H1 (cell line): ENCODE data around the gene BFSP2. TPM values are rescaled to one million over a fixed set of nuclear protein-coding genes. Genes with fewer than 3 reads are reported as not detected.

Experiments
- CTCF ChIA-PET: fragments of 300-600 bp; sonication (Branson Sonifier 250); formaldehyde crosslinking; loops from one replicate; lab custom pipeline; 2021; ENCODE audit not compliant: partially characterized antibody; lab: Charles Lee
- POLR2A ChIA-PET: fragments of 300-600 bp; sonication (Branson Sonifier 250); formaldehyde crosslinking; loops from one replicate; lab custom pipeline; 2021; ENCODE audit warnings: inconsistent platforms; ENCODE audit not compliant: partially characterized antibody; lab: Charles Lee
- DNase-seq, 2 experiments: peaks; one replicate each; pipeline versions ENCODE4 v3.0.0 to v3.0.0-alpha.2; 2010 to 2022; ENCODE audit warnings: low spot score in 2 of 2, low read depth in 1 of 2, mixed read lengths in 1 of 2
- FAIRE-seq: peaks from 2 replicates; lab custom pipeline; 2011; peaks lifted over from hg19 to GRCh38; lab: Jason Lieb, UNC
- H2AFZ ChIP-seq: 2 replicates; pipeline ENCODE4 v1.8.1; 2012; ENCODE audit warnings: low read length, inconsistent platforms
- H2AK5ac ChIP-seq: 2 replicates; pipeline ENCODE4 v1.6.1; 2013; ENCODE audit warnings: low read depth, low read length
- H2BK120ac ChIP-seq: replicated peaks from 2 replicates; pipeline ENCODE3; 2013; ENCODE audit warnings: low read depth, low read length, inconsistent platforms
- H2BK12ac ChIP-seq: 2 replicates; pipeline ENCODE4 v1.6.1; 2013; ENCODE audit warnings: low read depth, low read length
- H2BK15ac ChIP-seq: 2 replicates; pipeline ENCODE4 v1.6.1; 2013; ENCODE audit warnings: low read length
- H2BK20ac ChIP-seq: 2 replicates; pipeline ENCODE4 v1.6.1; 2013; ENCODE audit warnings: low read length
- H2BK5ac ChIP-seq: 2 replicates; pipeline ENCODE4 v1.6.1; 2013; ENCODE audit warnings: low read depth, low read length
- H3K14ac ChIP-seq: 2 replicates; pipeline ENCODE4 v1.6.1; 2013; ENCODE audit warnings: inconsistent platforms; ENCODE audit not compliant: insufficient read length
- H3K18ac ChIP-seq: 2 replicates; pipeline ENCODE4 v1.6.1; 2013; ENCODE audit warnings: low read length; ENCODE audit errors: extremely low read depth
- H3K23ac ChIP-seq: 2 replicates; pipeline ENCODE4 v1.6.1; 2013; ENCODE audit warnings: inconsistent platforms; ENCODE audit not compliant: insufficient read length
- H3K23me2 ChIP-seq: 2 replicates; pipeline ENCODE4 v1.6.1; 2013; ENCODE audit warnings: low read depth, low read length
- H3K27ac ChIP-seq: 2 replicates; pipeline ENCODE4 v1.6.1; 2011; ENCODE audit warnings: low read depth, low read length, inconsistent platforms
- H3K27me3 ChIP-seq, 4 experiments: replicated peaks in 1 of 4; 1 replicate in 1 of 4; 2 replicates in 3 of 4; pipeline versions ENCODE4 v1.6.1 to v1.8.1; 2011 to 2013; ENCODE audit warnings: low read length in 3 of 4, mild to moderate bottlenecking in 3 of 4, inconsistent platforms in 2 of 4, mixed read lengths in 2 of 4, moderate library complexity in 1 of 4; ENCODE audit not compliant: control insufficient read depth in 3 of 4, insufficient read depth in 3 of 4; ENCODE audit errors: extremely low read depth in 1 of 4
- H3K36me3 ChIP-seq, 4 experiments: 2 replicates each; pipeline versions ENCODE4 v1.6.1 to v1.8.1; 2011 to 2013; ENCODE audit warnings: mild to moderate bottlenecking in 4 of 4, low read length in 3 of 4, moderate library complexity in 2 of 4, control low read depth in 1 of 4, inconsistent platforms in 1 of 4; ENCODE audit not compliant: insufficient read depth in 4 of 4, control insufficient read depth in 2 of 4
- H3K4ac ChIP-seq: replicated peaks from 2 replicates; pipeline ENCODE3; 2013; ENCODE audit warnings: low read length, low read depth, mixed read lengths, inconsistent platforms; ENCODE audit not compliant: insufficient read length
- H3K4me1 ChIP-seq, 4 experiments: replicated peaks in 1 of 4; 1 replicate in 1 of 4; 2 replicates in 3 of 4; pipeline versions ENCODE4 v1.6.1 to v1.8.1; 2011 to 2013; ENCODE audit warnings: low read length in 3 of 4, inconsistent platforms in 2 of 4, mixed read lengths in 1 of 4; ENCODE audit not compliant: insufficient read depth in 4 of 4, control insufficient read depth in 3 of 4
- H3K4me2 ChIP-seq, 2 experiments: 2 replicates each; pipeline versions ENCODE4 v1.6.1 to v1.8.1; 2011 to 2013; ENCODE audit warnings: low read depth in 2 of 2, low read length in 2 of 2, control low read depth in 1 of 2, inconsistent platforms in 1 of 2, mild to moderate bottlenecking in 1 of 2; ENCODE audit not compliant: insufficient read depth in 1 of 2
- H3K4me3 ChIP-seq, 4 experiments: fragments of 200-600, 300-600 bp in 1 of 4; sonication (generic), shearing (Covaris generic), sonication (Bioruptor Twin) in 1 of 4; 2 replicates each; pipeline versions ENCODE4 v1.5.1 to v1.8.1; 2011 to 2016; ENCODE audit warnings: low read length in 4 of 4, low read depth in 3 of 4, control low read depth in 2 of 4, inconsistent platforms in 2 of 4, mild to moderate bottlenecking in 2 of 4, mixed read lengths in 1 of 4, moderate library complexity in 1 of 4; ENCODE audit not compliant: insufficient read depth in 2 of 4; ENCODE audit errors: extremely low read depth in 1 of 4
- H3K56ac ChIP-seq: replicated peaks from 2 replicates; pipeline ENCODE3; 2013; ENCODE audit warnings: low read depth, mild to moderate bottlenecking, mixed read lengths, low read length, inconsistent platforms; ENCODE audit not compliant: insufficient read length
- H3K79me1 ChIP-seq: 2 replicates; pipeline ENCODE4 v1.6.1; 2013; ENCODE audit warnings: low read depth, low read length, control low read depth
- H3K79me2 ChIP-seq, 2 experiments: 2 replicates each; pipeline versions ENCODE4 v1.6.1 to v1.8.1; 2012 to 2013; ENCODE audit warnings: low read length in 2 of 2, mild to moderate bottlenecking in 2 of 2, inconsistent platforms in 1 of 2; ENCODE audit not compliant: insufficient read depth in 2 of 2, control insufficient read depth in 1 of 2
- H3K9ac ChIP-seq, 4 experiments: replicated peaks in 1 of 4; 1 replicate in 1 of 4; 2 replicates in 3 of 4; pipeline versions ENCODE4 v1.6.1 to v1.8.1; 2011 to 2013; ENCODE audit warnings: low read depth in 3 of 4, low read length in 3 of 4, control low read depth in 2 of 4, mild to moderate bottlenecking in 2 of 4, moderate library complexity in 2 of 4, inconsistent platforms in 1 of 4; ENCODE audit errors: extremely low read depth in 1 of 4
- H3K9me3 ChIP-seq, 2 experiments: 2 replicates each; pipeline versions ENCODE4 v1.6.1 to v1.8.1; 2012 to 2013; ENCODE audit warnings: mild to moderate bottlenecking in 2 of 2, moderate library complexity in 2 of 2, control low read depth in 1 of 2, inconsistent platforms in 1 of 2, low read depth in 1 of 2, low read length in 1 of 2, mixed read lengths in 1 of 2; ENCODE audit not compliant: insufficient read depth in 2 of 2
- H4K20me1 ChIP-seq, 2 experiments: replicated peaks in 1 of 2; 2 replicates each; pipeline versions ENCODE3 to v1.8.1; 2011 to 2013; ENCODE audit warnings: inconsistent platforms in 2 of 2, low read length in 2 of 2, mild to moderate bottlenecking in 1 of 2; ENCODE audit not compliant: insufficient read depth in 2 of 2, control insufficient read depth in 1 of 2
- H4K5ac ChIP-seq: 2 replicates; pipeline ENCODE4 v1.6.1; 2013; ENCODE audit warnings: low read length, low read depth, mixed read lengths, inconsistent platforms; ENCODE audit not compliant: insufficient read length
- H4K8ac ChIP-seq: 2 replicates; pipeline ENCODE4 v1.8.0; 2013; ENCODE audit warnings: mild to moderate bottlenecking, moderate library complexity, low read length, inconsistent platforms; ENCODE audit not compliant: insufficient read depth; ENCODE audit errors: extremely low read depth
- H4K91ac ChIP-seq: replicated peaks from 2 replicates; pipeline ENCODE3; 2013; ENCODE audit warnings: low read length, mixed read lengths, inconsistent platforms; ENCODE audit not compliant: insufficient read length
- JUN ChIP-seq: IDR thresholded peaks from 2 replicates; pipeline ENCODE4 v1.6.1; 2011; ENCODE audit warnings: low read depth, mild to moderate bottlenecking, improper control_type of control experiment, low read length
- NRF1 ChIP-seq: IDR thresholded peaks from 2 replicates; pipeline ENCODE4 v1.6.1; 2011; ENCODE audit warnings: mild to moderate bottlenecking, low read depth, low read length, improper control_type of control experiment
- SIN3A ChIP-seq, 2 experiments: IDR thresholded peaks in 1 of 2; conservative IDR thresholded peaks in 1 of 2; 2 replicates each; pipeline ENCODE4 v1.6.1; 2011 to 2012; ENCODE audit warnings: low read length in 2 of 2, improper control_type of control experiment in 1 of 2, low read depth in 1 of 2, mild to moderate bottlenecking in 1 of 2
- SIX5 ChIP-seq: IDR thresholded peaks from 2 replicates; pipeline ENCODE4 v1.6.1; 2011; ENCODE audit warnings: mild to moderate bottlenecking, low read depth, low read length
- SP1 ChIP-seq: IDR thresholded peaks from 2 replicates; pipeline ENCODE4 v1.6.1; 2011; ENCODE audit warnings: low read depth, low read length
- WGBS, 2 experiments: shearing (Covaris generic) in 1 of 2; methylation state at CpG; one replicate each; pipeline versions ENCODE4 v1.1.6 to v1.1.7; 2013 to 2015; ENCODE audit warnings: low lambda C conversion rate in 2 of 2, mixed read lengths in 2 of 2, inconsistent platforms in 1 of 2, low coverage in 1 of 2, missing lambda C conversion rate in 1 of 2; ENCODE audit not compliant: insufficient replicate concordance in 2 of 2, insufficient coverage in 1 of 2, insufficient read length in 1 of 2; ENCODE audit errors: extremely low coverage in 1 of 2, missing lambda C conversion rate in 1 of 2; 5-methylcytosine and 5-hydroxymethylcytosine counted together
- polyA plus RNA-seq, 7 experiments: library from polyadenylated mRNA; depleted of rRNA in 3 of 7; stranded (reverse) in 5 of 7; unstranded in 2 of 7; fragments of >200 nt in 5 of 7; fragments of 200-250 nt in 2 of 7; gene quantifications; 1 replicate in 5 of 7; 2 replicates in 1 of 7; 4 replicates in 1 of 7; pipeline versions ENCODE4 v1.2.1 to v1.2.3, GENCODE V29; 2011 to 2013; ENCODE audit warnings: missing spikeins in 2 of 7, mixed read lengths in 2 of 7
- total RNA-seq: library from RNA; stranded (reverse); fragmentation: NEBNext Ultra II Directional; extraction: Animal tissue kit (Norgen Biotek cat#: 25700); gene quantifications from 2 replicates; pipeline ENCODE4 v1.2.1, GENCODE V29; 2021
- TF ChIP-seq, protein P1 (sequence below), 3 experiments: IDR thresholded peaks; 1 replicate in 2 of 3; 2 replicates in 1 of 3; pipeline versions ENCODE4 v1.5.1 to v1.6.1; 2011; ENCODE audit warnings: low read length in 3 of 3, mild to moderate bottlenecking in 3 of 3, inconsistent platforms in 2 of 3, low read depth in 1 of 3, moderate library complexity in 1 of 3; ENCODE audit not compliant: insufficient read depth in 1 of 3; ENCODE audit errors: control extremely low read depth in 1 of 3

Gene BFSP2
- total and polyA plus RNA-seq, 2 of the 8 experiments (the other 6 are each of a cell fraction or from before 2014, with no cell fraction given), result not detected

GRCh38 chr3:133371676-133372075 is 28.2 kb upstream of the BFSP2 start:
- H3K9me3 ChIP-seq, result no peaks in the 10 kb centered on the region
- H3K23ac ChIP-seq, result no peak overlapping the region
- no peak overlapping the region for H4K5ac ChIP-seq
- ChIA-PET POLR2A (interaction anchor here (0.6 kb wide), 1 partner anchor 99 kb away, joined by 3 read pairs; no protein-coding TSS in a partner anchor), CTCF (interaction anchor here (0.6 to 18.0 kb wide), 11 partner anchors 4 to 643 kb away, joined by 3 to 189 read pairs (median 4); no protein-coding TSS in a partner anchor)
- no peak overlapping the region for H3K4me3 ChIP-seq
- H3K4me1 ChIP-seq, result peaks cover 0 to 10% (median 8%) of the 10 kb centered on the region in 4 experiments; a peak in 5 of 7 replicates
- no peak overlapping the region for H3K56ac ChIP-seq
- H3K79me1 ChIP-seq, result no peaks in the 10 kb centered on the region
- no peak overlapping the region for H3K4ac ChIP-seq
- H4K20me1 ChIP-seq, result no peaks in the 10 kb centered on the region
- no peaks in the 10 kb centered on the region for H3K79me2 ChIP-seq
- no peak overlapping the region for H2BK5ac ChIP-seq
- no peak overlapping the region for H2BK15ac ChIP-seq
- H2BK20ac ChIP-seq, result no peak overlapping the region
- no peak overlapping the region for H4K8ac ChIP-seq
- H4K91ac ChIP-seq, result no peak overlapping the region
- no peak overlapping the region for H3K14ac ChIP-seq
- H3K4me2 ChIP-seq, result no peak overlapping the region
- WGBS, 2 experiments, result 74% methylated on average over 1 of the region's 1 CpG; no CpG with 5 or more reads in 1 of the 2 experiments
- no peaks in the 10 kb centered on the region for H3K23me2 ChIP-seq
- FAIRE-seq (no peak), DNase-seq (peak in 1 of 2 experiments; percentile 16)
- no peak overlapping the region for H3K18ac ChIP-seq
- no peak overlapping the region for H3K27ac ChIP-seq
- H2AK5ac ChIP-seq, result no peak overlapping the region
- no peak overlapping the region for H2BK12ac ChIP-seq
- H3K9ac ChIP-seq, result no peak overlapping the region
- H2AFZ ChIP-seq, result no peak overlapping the region
- no peak overlapping the region for H2BK120ac ChIP-seq
- no peaks in the 10 kb centered on the region for H3K36me3 ChIP-seq
- H3K27me3 ChIP-seq, result no peaks in the 10 kb centered on the region
- TF ChIP-seq JUN (no peak), SIN3A (conservative IDR thresholded peaks at IDR 0.05 in 1 of 2, IDR thresholded peaks at IDR 0.05 in 1 of 2; ENCODE audit: low read depth in 1 of 2, low read length in 2 of 2) (no peak), SIX5 (no peak), SP1 (no peak), NRF1 (no peak)
- TF ChIP-seq, protein P1, sequence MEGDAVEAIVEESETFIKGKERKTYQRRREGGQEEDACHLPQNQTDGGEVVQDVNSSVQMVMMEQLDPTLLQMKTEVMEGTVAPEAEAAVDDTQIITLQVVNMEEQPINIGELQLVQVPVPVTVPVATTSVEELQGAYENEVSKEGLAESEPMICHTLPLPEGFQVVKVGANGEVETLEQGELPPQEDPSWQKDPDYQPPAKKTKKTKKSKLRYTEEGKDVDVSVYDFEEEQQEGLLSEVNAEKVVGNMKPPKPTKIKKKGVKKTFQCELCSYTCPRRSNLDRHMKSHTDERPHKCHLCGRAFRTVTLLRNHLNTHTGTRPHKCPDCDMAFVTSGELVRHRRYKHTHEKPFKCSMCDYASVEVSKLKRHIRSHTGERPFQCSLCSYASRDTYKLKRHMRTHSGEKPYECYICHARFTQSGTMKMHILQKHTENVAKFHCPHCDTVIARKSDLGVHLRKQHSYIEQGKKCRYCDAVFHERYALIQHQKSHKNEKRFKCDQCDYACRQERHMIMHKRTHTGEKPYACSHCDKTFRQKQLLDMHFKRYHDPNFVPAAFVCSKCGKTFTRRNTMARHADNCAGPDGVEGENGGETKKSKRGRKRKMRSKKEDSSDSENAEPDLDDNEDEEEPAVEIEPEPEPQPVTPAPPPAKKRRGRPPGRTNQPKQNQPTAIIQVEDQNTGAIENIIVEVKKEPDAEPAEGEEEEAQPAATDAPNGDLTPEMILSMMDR (IDR thresholded peaks at IDR 0.05; ENCODE audit: control extremely low read depth in 1 of 3, insufficient read depth in 1 of 3, low read depth in 1 of 3, low read length in 3 of 3), result no peak
